GM18517 (cell line): ENCODE data around the gene TSPAN11.

Source experiments
- ATAC-seq: cut with Tn5 transposase; IDR thresholded peaks from one replicate; pipeline ENCODE4 v1.9.1; 2021; ENCODE audit warnings: mild to moderate bottlenecking, moderate library complexity; ENCODE audit not compliant: unreplicated experiment

Gene TSPAN11

GRCh38 chr12:30959110-30959710, 32.7 kb downstream of the TSPAN11 start:
- ATAC-seq, result no peak

GRCh38 chr12:30959778-30960177, 33.2 kb downstream of the TSPAN11 start:
- no peak for ATAC-seq

- ATAC-seq, result no peak
Measured at GRCh38 chr12:30961030-30961429, 34.5 kb downstream of the TSPAN11 start.

GRCh38 chr12:30962047-30962446, 35.5 kb downstream of the TSPAN11 start:
- no peak for ATAC-seq

- ATAC-seq, result no peak
Measured at GRCh38 chr12:30963709-30964564, 37.4 kb downstream of the TSPAN11 start.

GRCh38 chr12:30964896-30965612, 38.5 kb downstream of the TSPAN11 start:
- no peak for ATAC-seq

GRCh38 chr12:30965613-30965985, 39.1 kb downstream of the TSPAN11 start:
- no peak for ATAC-seq

- no peak for ATAC-seq
Measured at GRCh38 chr12:30967026-30967425, 40.5 kb downstream of the TSPAN11 start.

- no peak for ATAC-seq
Measured at GRCh38 chr12:30968211-30968610, 41.7 kb downstream of the TSPAN11 start.

GRCh38 chr12:30969006-30969405, 42.5 kb downstream of the TSPAN11 start:
- no peak for ATAC-seq

- no peak for ATAC-seq
Measured at GRCh38 chr12:30969606-30970395, 43.3 kb downstream of the TSPAN11 start.

- ATAC-seq, result no peak
Measured at GRCh38 chr12:30970559-30971197, 44.1 kb downstream of the TSPAN11 start.

- no peak for ATAC-seq
Measured at GRCh38 chr12:30972035-30972434, 45.5 kb downstream of the TSPAN11 start.

GRCh38 chr12:30973175-30973574, 46.6 kb downstream of the TSPAN11 start:
- no peak for ATAC-seq

GRCh38 chr12:30973830-30974229, 47.3 kb downstream of the TSPAN11 start:
- no peak for ATAC-seq

- no peak for ATAC-seq
Measured at GRCh38 chr12:30974746-30975500, 48.4 kb downstream of the TSPAN11 start.

GRCh38 chr12:30975581-30975980, 49.0 kb downstream of the TSPAN11 start:
- ATAC-seq, result no peak

- no peak for ATAC-seq
Measured at GRCh38 chr12:30976206-30976605, 49.7 kb downstream of the TSPAN11 start.

- ATAC-seq, result no peak
Measured at GRCh38 chr12:30977124-30977523, 50.6 kb downstream of the TSPAN11 start.
